GM18526 (cell line): ENCODE results near the gene PSMD2.

Experiments used
- POLR2A ChIP-seq: IDR thresholded peaks from 3 replicates; pipeline ENCODE4 v1.6.1; 2011; ENCODE audit not compliant: insufficient read length; ENCODE audit errors: extremely low read depth

The PSMD2 gene

DNA sequence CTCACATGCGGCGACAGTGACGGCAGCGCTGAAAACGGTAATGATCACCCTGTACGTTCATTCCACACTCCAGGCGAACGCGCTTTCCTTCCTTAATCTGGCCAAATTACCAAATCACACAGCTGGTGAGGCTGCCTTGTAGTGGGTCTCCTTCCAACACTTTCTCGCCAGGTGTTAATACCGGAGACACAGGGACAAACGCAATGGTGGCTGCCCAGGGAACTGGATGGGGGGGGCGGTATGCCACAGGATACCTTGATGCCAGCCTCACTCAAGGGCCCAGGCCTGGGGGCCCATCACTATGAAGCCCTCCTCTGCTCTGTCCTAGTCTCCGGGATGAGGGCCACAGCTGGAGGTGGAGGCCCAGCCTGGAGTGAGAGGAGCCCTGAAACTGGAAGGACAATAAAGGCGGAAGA, 36.3 kb upstream of the PSMD2 start:
- no peak for TF ChIP-seq POLR2A

DNA sequence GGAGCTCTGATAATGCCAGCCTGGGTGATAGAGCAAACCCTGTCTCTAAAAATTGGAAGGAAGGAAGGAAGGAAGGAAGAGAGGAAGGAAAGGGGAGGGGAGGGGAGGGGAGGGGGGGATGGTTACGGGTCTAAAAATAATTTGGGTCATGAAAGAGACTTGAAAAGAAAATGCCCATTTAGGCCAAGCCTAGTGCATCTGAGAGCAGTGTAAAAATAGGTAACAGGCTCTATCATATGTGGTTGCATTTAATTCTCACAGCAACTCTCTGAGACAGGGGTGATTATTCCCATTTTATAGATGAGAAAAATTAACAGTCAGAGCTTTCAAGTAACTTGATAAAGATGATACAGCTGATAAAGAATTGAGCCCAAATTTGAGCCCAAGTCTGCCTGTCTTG, 26.8 kb upstream of the PSMD2 start:
- TF ChIP-seq POLR2A = no peak

DNA sequence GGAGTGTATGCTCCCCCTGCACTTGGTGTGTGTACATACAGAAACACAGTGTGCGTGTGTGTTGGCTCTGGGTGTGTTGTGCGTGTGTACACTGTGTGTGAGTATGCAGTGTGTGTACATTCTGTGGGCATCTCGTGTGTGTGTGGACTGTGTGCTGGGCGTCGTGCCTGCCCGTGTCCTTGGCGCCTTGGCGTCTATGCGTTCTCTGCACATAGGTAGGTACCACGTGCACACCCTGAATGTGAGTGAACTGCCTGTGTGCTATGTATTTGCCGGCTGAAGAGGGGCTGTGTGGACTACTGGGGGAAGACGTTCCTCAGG, 23.7 kb upstream of the PSMD2 start:
- no peak for TF ChIP-seq POLR2A

DNA sequence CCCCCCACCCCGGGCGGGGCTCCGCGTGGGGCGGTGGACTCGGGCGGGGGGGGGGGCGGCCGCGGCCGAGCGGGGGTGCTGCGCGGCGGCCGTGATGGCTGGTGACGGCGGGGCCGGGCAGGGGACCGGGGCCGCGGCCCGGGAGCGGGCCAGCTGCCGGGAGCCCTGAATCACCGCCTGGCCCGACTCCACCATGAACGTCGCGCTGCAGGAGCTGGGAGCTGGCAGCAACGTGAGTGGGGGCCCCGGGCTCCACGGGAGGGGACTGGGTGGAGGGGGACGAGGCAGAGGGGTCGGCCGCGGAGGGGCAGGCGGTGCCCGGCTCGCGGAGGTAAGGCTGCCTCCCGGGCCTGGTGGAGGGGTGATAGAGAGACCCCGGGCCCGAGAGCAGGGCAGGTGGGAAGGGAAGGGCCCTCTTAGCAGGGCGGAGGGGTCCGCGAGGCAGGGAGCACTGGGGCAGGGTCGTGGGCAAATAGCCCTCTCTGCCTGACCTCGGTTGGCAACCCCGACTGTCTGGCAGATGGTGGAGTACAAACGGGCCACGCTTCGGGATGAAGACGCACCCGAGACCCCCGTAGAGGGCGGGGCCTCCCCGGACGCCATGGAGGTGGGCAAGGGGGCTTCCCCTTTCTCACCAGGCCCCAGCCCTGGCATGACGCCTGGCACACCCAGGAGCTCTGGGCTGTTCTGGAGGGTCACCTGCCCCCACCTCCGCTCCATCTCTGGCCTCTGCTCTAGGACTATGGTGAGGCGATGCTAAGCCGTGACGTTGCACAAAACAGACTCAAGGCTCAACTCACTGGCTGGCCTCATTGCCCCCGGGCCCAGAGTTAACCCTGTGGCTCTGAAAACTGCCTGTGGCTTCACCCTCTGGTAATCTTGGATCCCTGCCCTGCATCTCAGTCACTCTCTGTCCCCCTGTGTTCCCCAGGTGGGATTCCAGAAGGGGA, 22.8 kb upstream of the PSMD2 start, which contains the start of gene ECE2:
ECE2 (plus strand) TSS at position 62 of the 950 bp plus-strand sequence; CDS start at position 194, 132 bp downstream.
- no peak for TF ChIP-seq POLR2A

GRCh38 chr3:184277366-184277765, 21.7 kb upstream of the PSMD2 start:
- no peak for TF ChIP-seq POLR2A

GRCh38 chr3:184282941-184283340, 16.1 kb upstream of the PSMD2 start:
- no peak for TF ChIP-seq POLR2A

- no peak for TF ChIP-seq POLR2A
These were observed 15.4 kb upstream of the PSMD2 start for GRCh38 chr3:184283681-184284080.

GRCh38 chr3:184284696-184285095, 14.3 kb upstream of the PSMD2 start:
- TF ChIP-seq POLR2A = no peak

- TF ChIP-seq POLR2A = no peak
These were observed 9.6 kb upstream of the PSMD2 start for GRCh38 chr3:184289426-184289938.

DNA sequence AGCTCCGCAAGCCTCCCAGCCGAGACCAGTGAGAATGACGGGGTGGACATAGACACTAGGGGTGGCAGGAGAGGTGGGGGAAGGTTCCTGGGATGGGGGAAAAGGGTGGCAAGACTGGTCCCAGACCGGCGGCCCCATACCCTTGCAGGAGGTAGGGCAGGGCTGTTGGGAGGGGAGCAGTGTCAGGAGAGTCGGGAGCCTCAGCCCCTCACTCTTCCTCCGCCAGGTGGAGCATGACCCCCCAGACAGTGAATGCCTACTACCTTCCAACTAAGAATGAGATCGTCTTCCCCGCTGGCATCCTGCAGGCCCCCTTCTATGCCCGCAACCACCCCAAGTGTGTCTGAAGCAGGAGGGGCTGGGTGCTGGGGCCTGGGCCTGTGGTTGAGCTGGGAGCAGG, 8.7 kb upstream of the PSMD2 start:
- no peak for TF ChIP-seq POLR2A

GRCh38 chr3:184291044-184291737, 7.8 kb upstream of the PSMD2 start:
- TF ChIP-seq POLR2A = no peak

DNA sequence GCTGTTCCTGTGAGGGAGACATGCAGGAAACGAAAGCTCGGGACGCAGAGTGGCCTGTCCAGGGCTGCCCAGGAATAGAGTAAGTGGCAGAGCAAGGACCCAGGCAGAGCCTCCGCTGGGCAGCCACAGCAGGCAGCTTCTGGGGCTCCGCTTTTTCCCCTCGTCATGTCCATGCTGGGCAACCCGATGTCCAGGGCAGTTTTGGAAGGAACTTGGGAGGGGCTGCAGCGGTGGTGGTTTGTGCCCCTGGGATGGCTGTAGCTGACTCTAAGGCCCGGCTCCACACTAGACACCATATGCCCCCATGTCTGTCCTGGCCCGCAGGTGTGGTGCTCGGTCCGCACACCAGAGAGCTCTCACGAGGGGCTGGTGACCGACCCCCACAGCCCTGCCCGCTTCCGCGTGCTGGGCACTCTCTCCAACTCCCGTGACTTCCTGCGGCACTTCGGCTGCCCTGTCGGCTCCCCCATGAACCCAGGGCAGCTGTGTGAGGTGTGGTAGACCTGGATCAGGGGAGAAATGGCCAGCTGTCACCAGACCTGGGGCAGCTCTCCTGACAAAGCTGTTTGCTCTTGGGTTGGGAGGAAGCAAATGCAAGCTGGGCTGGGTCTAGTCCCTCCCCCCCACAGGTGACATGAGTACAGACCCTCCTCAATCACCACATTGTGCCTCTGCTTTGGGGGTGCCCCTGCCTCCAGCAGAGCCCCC, 7.1 kb upstream of the PSMD2 start:
- TF ChIP-seq POLR2A = no peak

- TF ChIP-seq POLR2A = no peak
These were observed 3.3 kb upstream of the PSMD2 start for GRCh38 chr3:184295771-184296170.

DNA sequence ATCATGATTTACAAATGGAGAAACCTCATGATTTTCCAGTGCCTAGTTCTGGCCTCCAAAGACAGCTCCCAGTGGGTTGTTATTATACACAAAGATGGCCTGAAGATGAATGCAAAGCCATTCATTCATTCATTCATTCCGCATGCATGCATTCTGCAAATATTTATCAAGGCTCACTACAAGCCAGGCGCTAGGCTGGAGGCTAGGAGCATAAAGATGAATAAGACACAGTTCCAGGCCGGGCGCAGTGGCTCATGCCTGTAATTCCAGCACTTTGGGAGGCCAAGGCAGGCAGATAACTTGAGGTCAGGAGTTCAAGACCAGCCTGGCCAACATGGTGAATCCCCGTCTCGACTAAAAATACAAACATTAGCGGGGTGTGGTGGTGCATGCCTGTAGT, 2.4 kb upstream of the PSMD2 start:
- TF ChIP-seq POLR2A = no peak

DNA sequence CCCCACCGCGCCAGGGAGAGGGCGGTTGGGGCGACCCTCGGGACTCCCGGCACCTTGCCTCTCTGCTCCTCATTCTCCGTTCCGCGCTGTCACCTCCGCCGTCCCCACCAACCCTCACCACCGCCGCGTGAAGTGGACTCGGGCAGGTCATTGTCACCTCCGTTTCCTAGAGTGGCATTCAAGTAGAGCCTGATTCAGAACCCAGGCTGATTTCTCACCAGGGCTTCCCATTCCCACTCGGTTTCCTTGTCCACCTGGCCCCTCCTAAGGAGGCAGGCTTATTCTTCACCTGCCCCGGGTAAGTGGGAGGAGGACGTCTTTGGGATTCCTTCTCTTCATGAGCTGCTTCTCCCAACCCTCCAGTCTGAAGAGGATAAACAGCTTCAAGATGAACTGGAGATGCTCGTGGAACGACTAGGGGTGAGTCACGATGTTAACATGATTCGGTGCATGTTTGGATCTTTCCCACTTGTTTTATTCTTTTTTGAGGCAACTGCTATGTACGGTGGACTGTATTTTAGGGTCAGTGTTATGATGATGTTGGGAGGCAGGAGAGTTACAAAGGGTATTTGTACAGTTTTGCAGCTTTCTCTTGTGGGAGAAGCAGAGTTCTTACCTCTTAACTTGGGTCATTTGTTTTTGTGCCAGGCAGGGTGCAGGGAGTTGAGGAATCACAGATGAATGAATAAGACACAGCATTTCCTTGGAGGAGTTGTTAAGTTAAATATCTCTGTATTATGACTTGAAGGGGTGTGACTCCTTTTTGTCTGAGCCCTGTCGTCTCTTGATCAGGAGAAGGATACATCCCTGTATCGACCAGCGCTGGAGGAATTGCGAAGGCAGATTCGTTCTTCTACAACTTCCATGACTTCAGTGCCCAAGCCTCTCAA, 692 bp downstream of the PSMD2 start:
- no peak for TF ChIP-seq POLR2A

GRCh38 chr3:184300378-184300720, 1.3 kb downstream of the PSMD2 start:
- no peak for TF ChIP-seq POLR2A
